ENCODE results near the gene BAIAP2L1. TPM values are rescaled to one million over a fixed set of nuclear protein-coding genes. Genes with fewer than 3 reads are reported as not detected.

BAIAP2L1 gene
- total and polyA plus RNA-seq, 2 of the 8 experiments (the other 6 are each of a cell fraction or from before 2014, with no cell fraction given), result 19.2 to 42.9 TPM

DNA sequence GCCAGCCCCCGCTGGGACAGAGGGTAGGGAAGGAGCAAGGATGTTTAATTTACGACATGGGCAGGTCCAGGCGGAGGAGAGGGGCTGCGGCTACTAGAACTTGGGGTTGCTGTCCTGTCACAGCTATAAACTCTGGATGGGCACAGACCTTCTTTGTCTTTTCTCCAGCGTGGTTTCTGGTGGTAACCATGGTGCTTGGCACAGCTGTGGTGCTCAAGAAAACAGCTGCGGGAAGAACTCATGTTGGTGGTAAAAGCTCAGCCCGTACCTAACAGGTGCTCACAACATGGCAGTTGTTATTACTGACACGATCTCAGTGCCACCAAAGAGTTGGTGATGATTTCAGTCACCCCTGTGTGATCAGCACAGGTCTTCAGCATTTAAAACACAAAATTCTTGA, 13.8 kb downstream of the BAIAP2L1 start:
- 82% methylated on average over 8 of the region's 8 CpGs; no CpG with 5 or more reads in 1 of the 2 experiments for WGBS, 2 experiments (ENCODE audit: extremely low coverage in 1 of 2, insufficient coverage in 1 of 2, insufficient read length in 1 of 2, insufficient replicate concordance in 2 of 2, low coverage in 1 of 2, low lambda C conversion rate in 2 of 2, missing lambda C conversion rate in 1 of 2)
- no peak for FAIRE-seq
- CTCF ChIA-PET (ENCODE audit: partially characterized antibody), result interaction anchor here (1.1 to 1.3 kb wide), 2 partner anchors 10 to 346 kb away, joined by 3 to 6 read pairs; no protein-coding TSS in a partner anchor
- Histone ChIP-seq H3K27ac (ENCODE audit: low read depth, low read length) (no peak overlapping the region), H3K27me3 (replicated peaks in 1 of 4; ENCODE audit: control insufficient read depth in 3 of 4, extremely low read depth in 1 of 4, insufficient read depth in 3 of 4, low read length in 3 of 4) (no peaks in the 10 kb centered on the region), H3K4me2 (ENCODE audit: insufficient read depth in 1 of 2, low read depth in 2 of 2, low read length in 2 of 2) (no peak overlapping the region), H2AFZ (ENCODE audit: low read length) (no peak overlapping the region), H3K9me3 (ENCODE audit: insufficient read depth in 2 of 2, low read depth in 1 of 2, low read length in 1 of 2) (no peaks in the 10 kb centered on the region), H2BK20ac (ENCODE audit: low read length) (no peak overlapping the region), H4K5ac (ENCODE audit: insufficient read length, low read depth, low read length) (no peak overlapping the region), H3K23ac (ENCODE audit: insufficient read length) (no peak overlapping the region), H2AK5ac (ENCODE audit: low read depth, low read length) (no peak overlapping the region), H3K18ac (ENCODE audit: extremely low read depth, low read length) (no peak overlapping the region), H2BK5ac (ENCODE audit: low read depth, low read length) (no peak overlapping the region), H4K91ac (replicated peaks; ENCODE audit: insufficient read length, low read length) (no peak overlapping the region), H4K8ac (ENCODE audit: extremely low read depth, insufficient read depth, low read length) (no peak overlapping the region), H3K23me2 (ENCODE audit: low read depth, low read length) (no peaks in the 10 kb centered on the region), H2BK12ac (ENCODE audit: low read depth, low read length) (no peak overlapping the region), H3K4me3 (ENCODE audit: extremely low read depth in 1 of 4, insufficient read depth in 2 of 4, low read depth in 3 of 4, low read length in 4 of 4) (no peak overlapping the region), H3K56ac (replicated peaks; ENCODE audit: insufficient read length, low read depth, low read length) (no peak overlapping the region), H3K36me3 (ENCODE audit: control insufficient read depth in 2 of 4, insufficient read depth in 4 of 4, low read length in 3 of 4) (peaks cover 0 to 3% (median 0%) of the 10 kb centered on the region in 4 experiments; a peak in 1 of 8 replicates), H4K20me1 (replicated peaks in 1 of 2; ENCODE audit: control insufficient read depth in 1 of 2, insufficient read depth in 2 of 2, low read length in 2 of 2) (peaks cover 6% of the 10 kb centered on the region in 2 experiments), H3K4me1 (replicated peaks in 1 of 4; ENCODE audit: control insufficient read depth in 3 of 4, insufficient read depth in 4 of 4, low read length in 3 of 4) (peaks cover 0 to 4% (median 0%) of the 10 kb centered on the region in 4 experiments; a peak in 1 of 7 replicates), H3K79me1 (ENCODE audit: low read depth, low read length) (peaks cover 2% of the 10 kb centered on the region), H3K4ac (replicated peaks; ENCODE audit: insufficient read length, low read depth, low read length) (no peak overlapping the region), H2BK120ac (replicated peaks; ENCODE audit: low read depth, low read length) (no peak overlapping the region), H3K79me2 (ENCODE audit: control insufficient read depth in 1 of 2, insufficient read depth in 2 of 2, low read length in 2 of 2) (peaks cover 6 to 59% of the 10 kb centered on the region in 2 experiments), H3K9ac (replicated peaks in 1 of 4; ENCODE audit: extremely low read depth in 1 of 4, low read depth in 3 of 4, low read length in 3 of 4) (no peak overlapping the region), H3K14ac (ENCODE audit: insufficient read length) (no peak overlapping the region), H2BK15ac (ENCODE audit: low read length) (no peak overlapping the region)
- no peak for DNase-seq (ENCODE audit: low read depth in 1 of 2, low spot score in 2 of 2)
- POLR2A ChIA-PET (ENCODE audit: partially characterized antibody), result interaction anchor here (1.0 to 1.5 kb wide), 2 partner anchors 8 to 14 kb away, joined by 3 to 6 read pairs; partner anchors contain the start of gene BAIAP2L1
- TF ChIP-seq TBP (IDR thresholded peaks at IDR 0.05; ENCODE audit: low read depth, low read length), result no peak
- TF ChIP-seq SP4 (IDR thresholded peaks at IDR 0.05; ENCODE audit: low read length), result no peak
- no peak for TF ChIP-seq SIX5 (IDR thresholded peaks at IDR 0.05; ENCODE audit: low read depth, low read length)
- no peak for TF ChIP-seq RNF2 (IDR thresholded peaks at IDR 0.05; ENCODE audit: borderline replicate concordance, low read depth, low read length, missing control alignments, poor library complexity, severe bottlenecking)
- no peak for TF ChIP-seq GABPA (IDR thresholded peaks at IDR 0.05; ENCODE audit: borderline replicate concordance, insufficient read depth, low read length)
- TF ChIP-seq, protein P1, sequence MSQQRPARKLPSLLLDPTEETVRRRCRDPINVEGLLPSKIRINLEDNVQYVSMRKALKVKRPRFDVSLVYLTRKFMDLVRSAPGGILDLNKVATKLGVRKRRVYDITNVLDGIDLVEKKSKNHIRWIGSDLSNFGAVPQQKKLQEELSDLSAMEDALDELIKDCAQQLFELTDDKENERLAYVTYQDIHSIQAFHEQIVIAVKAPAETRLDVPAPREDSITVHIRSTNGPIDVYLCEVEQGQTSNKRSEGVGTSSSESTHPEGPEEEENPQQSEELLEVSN (IDR thresholded peaks at IDR 0.05), result no peak
- TF ChIP-seq SIRT6 (IDR thresholded peaks at IDR 0.05; ENCODE audit: low read length), result no peak
- TF ChIP-seq JUN (IDR thresholded peaks at IDR 0.05; ENCODE audit: low read depth, low read length), result no peak
- no peak for TF ChIP-seq SP1 (IDR thresholded peaks at IDR 0.05; ENCODE audit: low read depth, low read length)
- no peak for TF ChIP-seq TCF12 (IDR thresholded peaks at IDR 0.05; ENCODE audit: low read depth, low read length)
- TF ChIP-seq ASH2L (IDR thresholded peaks at IDR 0.05; ENCODE audit: low read length), result no peak
